Measurements from ENCODE around the gene MAPK1IP1L.

DNA sequence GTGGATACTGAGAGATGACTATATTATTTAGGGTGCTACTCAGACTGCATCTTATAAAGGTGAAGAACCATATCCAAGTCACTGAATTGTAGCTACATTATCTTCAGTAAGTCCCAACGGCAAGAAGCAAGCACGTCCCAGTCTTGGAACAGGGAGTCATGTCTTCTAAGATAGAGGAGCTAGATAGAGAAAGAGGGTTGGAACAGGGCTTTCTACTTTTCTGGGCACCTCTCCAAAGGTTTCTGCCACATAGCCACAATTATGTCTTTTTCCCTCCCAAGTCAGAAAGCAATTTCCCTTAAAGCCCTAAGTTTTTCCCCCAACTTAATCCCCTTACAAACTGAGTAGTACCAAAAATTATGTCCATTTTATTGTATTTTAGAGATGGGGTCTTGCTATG is 22.4 kb downstream of the MAPK1IP1L start:
- TF ChIP-seq, protein P1, sequence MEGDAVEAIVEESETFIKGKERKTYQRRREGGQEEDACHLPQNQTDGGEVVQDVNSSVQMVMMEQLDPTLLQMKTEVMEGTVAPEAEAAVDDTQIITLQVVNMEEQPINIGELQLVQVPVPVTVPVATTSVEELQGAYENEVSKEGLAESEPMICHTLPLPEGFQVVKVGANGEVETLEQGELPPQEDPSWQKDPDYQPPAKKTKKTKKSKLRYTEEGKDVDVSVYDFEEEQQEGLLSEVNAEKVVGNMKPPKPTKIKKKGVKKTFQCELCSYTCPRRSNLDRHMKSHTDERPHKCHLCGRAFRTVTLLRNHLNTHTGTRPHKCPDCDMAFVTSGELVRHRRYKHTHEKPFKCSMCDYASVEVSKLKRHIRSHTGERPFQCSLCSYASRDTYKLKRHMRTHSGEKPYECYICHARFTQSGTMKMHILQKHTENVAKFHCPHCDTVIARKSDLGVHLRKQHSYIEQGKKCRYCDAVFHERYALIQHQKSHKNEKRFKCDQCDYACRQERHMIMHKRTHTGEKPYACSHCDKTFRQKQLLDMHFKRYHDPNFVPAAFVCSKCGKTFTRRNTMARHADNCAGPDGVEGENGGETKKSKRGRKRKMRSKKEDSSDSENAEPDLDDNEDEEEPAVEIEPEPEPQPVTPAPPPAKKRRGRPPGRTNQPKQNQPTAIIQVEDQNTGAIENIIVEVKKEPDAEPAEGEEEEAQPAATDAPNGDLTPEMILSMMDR (conservative IDR thresholded peaks at IDR 0.05; ENCODE audit: low read length), result no peak
- TF ChIP-seq EZH2phosphoT487 (IDR thresholded peaks at IDR 0.05; ENCODE audit: borderline replicate concordance, low read depth, low read length), result no peak
